Loucy (cell line): ENCODE results near the gene CLTA.

ENCODE experiments used
- H2AFZ ChIP-seq: fragments of 200-600 bp; sonication (generic); 2 replicates; pipeline ENCODE4 v1.6.0; 2016; ENCODE audit warnings: antibody characterized with exemption, mild to moderate bottlenecking, low read length, moderate library complexity
- H3F3A ChIP-seq: fragments of 200-600 bp; 2 replicates; pipeline ENCODE4 v1.6.0; 2016; ENCODE audit warnings: antibody characterized with exemption, low read depth, mild to moderate bottlenecking
- H3K27me3 ChIP-seq: fragments of 200-600 bp; sonication (generic); 2 replicates; pipeline ENCODE4 v1.6.1; 2014; ENCODE audit warnings: low read length, mild to moderate bottlenecking; ENCODE audit not compliant: insufficient read depth, poor library complexity, severe bottlenecking
- H3K36me3 ChIP-seq: fragments of 200-600 bp; sonication (generic); 2 replicates; pipeline ENCODE4 v1.6.1; 2016; ENCODE audit warnings: low read length; ENCODE audit not compliant: insufficient read depth
- H3K4me1 ChIP-seq: fragments of 200-600 bp; sonication (generic); 2 replicates; pipeline ENCODE4 v1.5.1; 2014; ENCODE audit warnings: low read length, mild to moderate bottlenecking; ENCODE audit not compliant: insufficient read depth, poor library complexity, severe bottlenecking
- H3K4me2 ChIP-seq: fragments of 200-600 bp; sonication (generic); 2 replicates; pipeline ENCODE4 v1.6.0; 2014; ENCODE audit warnings: antibody characterized with exemption, low read length, low read depth, mild to moderate bottlenecking; ENCODE audit not compliant: poor library complexity, severe bottlenecking
- H3K4me3 ChIP-seq: fragments of 200-600 bp; sonication (generic); 2 replicates; pipeline ENCODE4 v1.5.1; 2014; ENCODE audit warnings: low read length, mild to moderate bottlenecking, mixed read lengths; ENCODE audit not compliant: poor library complexity, severe bottlenecking
- H3K79me2 ChIP-seq: fragments of 200-600 bp; sonication (generic); 2 replicates; pipeline ENCODE4 v1.6.1; 2014; ENCODE audit warnings: low read length; ENCODE audit not compliant: insufficient read depth
- H3K9ac ChIP-seq: fragments of 200-600 bp; sonication (generic); 2 replicates; pipeline ENCODE4 v1.6.0; 2014; ENCODE audit warnings: mild to moderate bottlenecking, low read depth, low read length, moderate library complexity; ENCODE audit not compliant: poor library complexity, severe bottlenecking
- H3K9me2 ChIP-seq: fragments of 200-600 bp; sonication (generic); replicated peaks from 2 replicates; pipeline ENCODE4 v1.6.1; 2016; ENCODE audit warnings: low read depth, low read length, mixed read lengths
- H3K9me3 ChIP-seq: fragments of 200-600 bp; sonication (generic); 2 replicates; pipeline ENCODE4 v1.6.1; 2014; ENCODE audit warnings: mild to moderate bottlenecking, antibody characterized with exemption, low read length, low read depth; ENCODE audit not compliant: insufficient read depth
- H4K20me1 ChIP-seq: fragments of 200-600 bp; sonication (generic); 2 replicates; pipeline ENCODE4 v1.6.0; 2014; ENCODE audit warnings: antibody characterized with exemption, low read length, mild to moderate bottlenecking; ENCODE audit not compliant: insufficient read depth, poor library complexity, severe bottlenecking
- CTCF ChIP-seq: fragments of 200-600 bp; sonication (generic); conservative IDR thresholded peaks from 2 replicates; pipeline ENCODE4 v1.5.1; 2014; ENCODE audit warnings: mild to moderate bottlenecking, antibody characterized with exemption, low read length
- EZH2phosphoT487 ChIP-seq: fragments of 200-600 bp; IDR thresholded peaks from 2 replicates; pipeline ENCODE4 v1.6.1; 2018; ENCODE audit warnings: antibody characterized with exemption, mild to moderate bottlenecking, moderate library complexity, borderline replicate concordance

The CLTA gene

DNA sequence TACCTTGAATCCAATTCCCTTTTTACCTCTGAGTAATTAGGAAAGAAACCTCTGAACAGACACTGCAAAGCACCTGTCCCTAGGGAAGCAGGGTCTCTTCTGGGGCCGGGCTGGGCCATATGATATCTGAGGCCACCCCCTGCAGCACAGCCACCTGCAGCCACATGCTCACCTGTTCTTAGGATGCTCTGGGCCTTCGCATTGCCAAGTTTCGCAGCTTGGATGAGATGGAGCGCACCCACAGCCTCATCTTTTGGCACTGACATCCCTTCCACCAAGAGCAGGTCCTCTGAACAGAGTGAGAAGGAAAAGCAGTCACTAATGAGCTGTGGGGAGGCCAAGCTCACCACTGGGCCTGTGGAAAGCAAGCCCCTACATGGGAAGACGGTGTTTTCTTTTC lies 27.3 kb downstream of the CLTA start:
- H3K4me3 ChIP-seq, result no peak overlapping the region
- peaks cover 9% of the 10 kb centered on the region for H4K20me1 ChIP-seq
- H2AFZ ChIP-seq, result no peak overlapping the region
- peaks cover 22% of the 10 kb centered on the region; the same call in 1 of the 2 replicates for H3K79me2 ChIP-seq
- H3K4me1 ChIP-seq, result peaks cover 11% of the 10 kb centered on the region
- H3K4me2 ChIP-seq, result no peak overlapping the region
- H3K9me2 ChIP-seq, result no peaks in the 10 kb centered on the region
- H3K9ac ChIP-seq, result no peak overlapping the region
- no peaks in the 10 kb centered on the region for H3K27me3 ChIP-seq
- peaks cover 89% of the 10 kb centered on the region for H3K36me3 ChIP-seq
- no peaks in the 10 kb centered on the region for H3F3A ChIP-seq
- H3K9me3 ChIP-seq, result peaks cover 8% of the 10 kb centered on the region; the same call in 1 of the 2 replicates
- TF ChIP-seq CTCF (no peak), EZH2phosphoT487 (no peak)

DNA sequence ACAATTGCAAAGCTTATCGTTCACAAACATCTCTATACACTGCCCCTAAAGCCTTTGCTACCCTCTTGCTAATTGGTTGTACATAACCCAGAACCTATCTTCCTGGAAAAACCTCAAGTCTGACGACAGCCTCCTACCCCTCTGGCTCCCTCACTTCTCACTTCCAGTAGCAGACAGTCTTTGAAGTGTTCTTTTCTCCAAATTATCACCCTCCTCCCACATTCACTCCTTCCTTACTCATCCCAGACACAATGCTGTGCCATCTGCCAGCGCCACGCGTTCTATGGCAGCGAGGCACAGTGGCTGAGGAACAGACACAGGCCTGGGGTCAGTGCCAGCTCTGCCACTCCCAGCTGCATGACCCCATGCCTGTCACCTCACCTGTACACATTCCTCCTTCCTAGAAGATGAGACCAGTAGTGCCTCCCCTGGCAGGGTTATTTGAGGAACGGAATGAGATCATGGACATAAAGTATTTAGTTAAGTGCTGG lies 27.7 kb downstream of the CLTA start:
- Histone ChIP-seq H3K27me3 (no peaks in the 10 kb centered on the region), H3K9me2 (no peaks in the 10 kb centered on the region), H3F3A (no peaks in the 10 kb centered on the region), H2AFZ (no peak overlapping the region), H3K4me1 (peaks cover 7% of the 10 kb centered on the region), H3K9me3 (peaks cover 9% of the 10 kb centered on the region; the same call in 1 of the 2 replicates), H4K20me1 (peaks cover 6% of the 10 kb centered on the region), H3K9ac (no peak overlapping the region), H3K4me2 (no peak overlapping the region), H3K79me2 (peaks cover 18% of the 10 kb centered on the region; the same call in 1 of the 2 replicates), H3K4me3 (no peak overlapping the region), H3K36me3 (peaks cover 91% of the 10 kb centered on the region)
- no peak for TF ChIP-seq EZH2phosphoT487
- TF ChIP-seq CTCF, result no peak

- peaks cover 9% of the 10 kb centered on the region; the same call in 1 of the 2 replicates for H3K9me3 ChIP-seq
Measured at GRCh38 chr9:36221667-36222066, 30.9 kb downstream of the CLTA start.

More at GRCh38 chr9:36221667-36222066, 30.9 kb downstream of the CLTA start:
- no peaks in the 10 kb centered on the region for H3K9me2 ChIP-seq
- H3K4me1 ChIP-seq, result no peaks in the 10 kb centered on the region
- H3F3A ChIP-seq, result no peaks in the 10 kb centered on the region
- H3K27me3 ChIP-seq, result no peaks in the 10 kb centered on the region
- H4K20me1 ChIP-seq, result no peaks in the 10 kb centered on the region
- peaks cover 96% of the 10 kb centered on the region for H3K36me3 ChIP-seq
- no peak overlapping the region for H3K4me2 ChIP-seq
- TF ChIP-seq EZH2phosphoT487 (no peak), CTCF (no peak)
- H3K79me2 ChIP-seq, result no peaks in the 10 kb centered on the region; the same call in 1 of the 2 replicates
- no peak overlapping the region for H3K9ac ChIP-seq
- no peak overlapping the region for H2AFZ ChIP-seq
- H3K4me3 ChIP-seq, result no peak overlapping the region
